ENCODE measurements around the gene WASF2.

WASF2 gene

DNA sequence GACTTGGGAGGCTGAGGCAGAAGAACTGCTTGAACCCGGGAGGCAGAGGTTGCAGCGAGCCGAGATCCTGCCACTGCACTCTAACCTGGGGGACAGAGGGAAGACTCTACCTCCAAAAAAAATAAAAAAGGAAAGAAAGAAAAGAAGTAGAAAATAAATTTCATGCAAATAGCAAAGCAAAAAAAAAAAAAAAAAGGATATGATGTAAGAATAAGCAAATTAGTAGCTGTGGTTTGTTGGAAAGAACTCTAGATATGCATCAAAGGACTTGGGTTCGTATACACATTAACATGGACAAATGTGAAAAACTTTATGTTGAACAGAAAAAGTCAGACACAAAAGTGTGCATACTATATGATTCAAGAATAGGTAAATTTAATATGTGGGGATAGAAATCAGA lies 11.9 kb downstream of the WASF2 start:
- Histone ChIP-seq H2BK5ac (ENCODE audit: low read depth, low read length, poor library complexity) (no peak overlapping the region), H2AFZ (ENCODE audit: insufficient read depth, low read length, poor library complexity) (no peak overlapping the region), H2AK5ac (ENCODE audit: low read length) (no peak overlapping the region), H3K36me3 (ENCODE audit: control insufficient read depth in 1 of 2, insufficient read depth in 2 of 2, low read length in 2 of 2) (peaks cover 1 to 3% of the 10 kb centered on the region in 2 experiments), H3K4ac (ENCODE audit: low read depth, low read length) (no peak overlapping the region), H3K27ac (ENCODE audit: low read depth, low read length) (no peak overlapping the region), H3K14ac (ENCODE audit: low read length) (no peak overlapping the region), H3K27me3 (ENCODE audit: insufficient read depth, low read length) (no peaks in the 10 kb centered on the region), H4K8ac (ENCODE audit: low read depth, low read length) (no peak overlapping the region), H3K4me2 (ENCODE audit: low read length) (no peak overlapping the region), H4K12ac (ENCODE audit: low read depth, low read length) (no peak overlapping the region), H3K9me3 (ENCODE audit: insufficient read depth, low read depth, low read length) (no peaks in the 10 kb centered on the region), H3K4me3 (ENCODE audit: low read depth, low read length) (no peak overlapping the region), H4K91ac (ENCODE audit: low read depth, low read length) (no peak overlapping the region), H3K9ac (ENCODE audit: low read length) (no peak overlapping the region), H3K79me2 (ENCODE audit: control insufficient read depth, insufficient read depth, low read length, poor library complexity) (peaks cover 1% of the 10 kb centered on the region), H3K79me1 (ENCODE audit: low read length) (no peaks in the 10 kb centered on the region), H2BK12ac (ENCODE audit: low read length) (no peak overlapping the region), H3K18ac (ENCODE audit: low read length) (no peak overlapping the region), H3K23ac (ENCODE audit: low read length) (no peak overlapping the region), H2BK120ac (ENCODE audit: insufficient read depth, low read length, poor library complexity) (no peak overlapping the region), H3K4me1 (ENCODE audit: control insufficient read depth in 1 of 2, insufficient read depth in 2 of 2, low read length in 2 of 2) (no peaks in the 10 kb centered on the region)
- no CpG with 5 or more reads among the region's 4 CpGs for WGBS (ENCODE audit: extremely low coverage, insufficient coverage, insufficient read length)
- no peak for DNase-seq

- Histone ChIP-seq H3K9me3 (ENCODE audit: insufficient read depth, low read depth, low read length) (no peaks in the 10 kb centered on the region), H3K23ac (ENCODE audit: low read length) (no peak overlapping the region), H3K36me3 (ENCODE audit: control insufficient read depth in 1 of 2, insufficient read depth in 2 of 2, low read length in 2 of 2) (peaks cover 1 to 3% of the 10 kb centered on the region in 2 experiments), H3K4me1 (ENCODE audit: control insufficient read depth in 1 of 2, insufficient read depth in 2 of 2, low read length in 2 of 2) (no peaks in the 10 kb centered on the region), H3K4me3 (ENCODE audit: low read depth, low read length) (no peak overlapping the region), H3K9ac (ENCODE audit: low read length) (no peak overlapping the region), H4K12ac (ENCODE audit: low read depth, low read length) (no peak overlapping the region), H3K79me2 (ENCODE audit: control insufficient read depth, insufficient read depth, low read length, poor library complexity) (peaks cover 3% of the 10 kb centered on the region), H3K18ac (ENCODE audit: low read length) (no peak overlapping the region), H3K27ac (ENCODE audit: low read depth, low read length) (no peak overlapping the region), H2AK5ac (ENCODE audit: low read length) (no peak overlapping the region), H3K79me1 (ENCODE audit: low read length) (no peaks in the 10 kb centered on the region), H4K91ac (ENCODE audit: low read depth, low read length) (no peak overlapping the region), H4K8ac (ENCODE audit: low read depth, low read length) (no peak overlapping the region), H2AFZ (ENCODE audit: insufficient read depth, low read length, poor library complexity) (no peak overlapping the region), H2BK120ac (ENCODE audit: insufficient read depth, low read length, poor library complexity) (no peak overlapping the region), H3K27me3 (ENCODE audit: insufficient read depth, low read length) (no peaks in the 10 kb centered on the region), H3K14ac (ENCODE audit: low read length) (no peak overlapping the region), H2BK12ac (ENCODE audit: low read length) (no peak overlapping the region), H3K4ac (ENCODE audit: low read depth, low read length) (peak overlapping the region; percentile 44), H3K4me2 (ENCODE audit: low read length) (no peak overlapping the region), H2BK5ac (ENCODE audit: low read depth, low read length, poor library complexity) (no peak overlapping the region)
- WGBS (ENCODE audit: extremely low coverage, insufficient coverage, insufficient read length) = no CpG with 5 or more reads among the region's 2 CpGs
- DNase-seq = no peak
These were observed 13.7 kb downstream of the WASF2 start for GRCh38 chr1:27476237-27476636.

- no CpG with 5 or more reads among the region's 4 CpGs for WGBS (ENCODE audit: extremely low coverage, insufficient coverage, insufficient read length)
These were observed 14.2 kb downstream of the WASF2 start for GRCh38 chr1:27475720-27476119.

DNA sequence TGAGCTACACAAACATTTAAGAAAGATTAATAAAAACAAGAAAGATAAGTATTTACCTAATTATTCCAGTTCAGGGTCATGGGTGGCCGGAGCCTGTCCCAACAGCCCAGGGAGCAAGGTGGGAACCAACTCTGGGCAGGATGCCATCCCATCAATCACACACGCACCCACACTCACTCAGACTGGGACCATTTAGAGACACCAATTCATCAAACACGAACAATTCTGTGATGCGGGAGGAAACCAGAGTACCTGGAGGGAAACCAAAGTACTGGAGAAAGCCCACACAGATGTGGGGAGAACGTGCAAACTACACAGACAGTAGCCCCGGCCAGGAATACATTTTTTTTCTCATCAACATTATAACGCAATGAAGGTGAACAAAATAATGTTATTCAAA lies 16.2 kb downstream of the WASF2 start:
- Histone ChIP-seq H3K18ac (ENCODE audit: low read length) (no peak overlapping the region), H3K9ac (ENCODE audit: low read length) (no peak overlapping the region), H4K91ac (ENCODE audit: low read depth, low read length) (no peak overlapping the region), H2BK120ac (ENCODE audit: insufficient read depth, low read length, poor library complexity) (no peak overlapping the region), H3K14ac (ENCODE audit: low read length) (no peak overlapping the region), H4K12ac (ENCODE audit: low read depth, low read length) (no peak overlapping the region), H2BK5ac (ENCODE audit: low read depth, low read length, poor library complexity) (no peak overlapping the region), H3K79me1 (ENCODE audit: low read length) (no peaks in the 10 kb centered on the region), H2AK5ac (ENCODE audit: low read length) (no peak overlapping the region), H4K8ac (ENCODE audit: low read depth, low read length) (no peak overlapping the region), H2BK12ac (ENCODE audit: low read length) (no peak overlapping the region), H3K36me3 (ENCODE audit: control insufficient read depth in 1 of 2, insufficient read depth in 2 of 2, low read length in 2 of 2) (peaks cover 1 to 2% of the 10 kb centered on the region in 2 experiments), H3K23ac (ENCODE audit: low read length) (no peak overlapping the region), H3K9me3 (ENCODE audit: insufficient read depth, low read depth, low read length) (no peaks in the 10 kb centered on the region), H3K4me3 (ENCODE audit: low read depth, low read length) (no peak overlapping the region), H2AFZ (ENCODE audit: insufficient read depth, low read length, poor library complexity) (no peak overlapping the region), H3K4me2 (ENCODE audit: low read length) (no peak overlapping the region), H3K79me2 (ENCODE audit: control insufficient read depth, insufficient read depth, low read length, poor library complexity) (peaks cover 3% of the 10 kb centered on the region), H3K27me3 (ENCODE audit: insufficient read depth, low read length) (no peaks in the 10 kb centered on the region), H3K4me1 (ENCODE audit: control insufficient read depth in 1 of 2, insufficient read depth in 2 of 2, low read length in 2 of 2) (no peaks in the 10 kb centered on the region), H3K4ac (ENCODE audit: low read depth, low read length) (peak overlapping the region; percentile 67), H3K27ac (ENCODE audit: low read depth, low read length) (no peak overlapping the region)
- DNase-seq = no peak
- WGBS (ENCODE audit: extremely low coverage, insufficient coverage, insufficient read length) = no CpG with 5 or more reads among the region's 7 CpGs

More at GRCh38 chr1:27475720-27476119, 14.2 kb downstream of the WASF2 start:
- no peak overlapping the region for H3K18ac ChIP-seq (ENCODE audit: low read length)
- H3K4me1 ChIP-seq (ENCODE audit: control insufficient read depth in 1 of 2, insufficient read depth in 2 of 2, low read length in 2 of 2) = no peaks in the 10 kb centered on the region
- DNase-seq = no peak
- no peaks in the 10 kb centered on the region for H3K79me1 ChIP-seq (ENCODE audit: low read length)
- H4K91ac ChIP-seq (ENCODE audit: low read depth, low read length) = no peak overlapping the region
- H3K9me3 ChIP-seq (ENCODE audit: insufficient read depth, low read depth, low read length) = no peaks in the 10 kb centered on the region
- H2BK12ac ChIP-seq (ENCODE audit: low read length) = no peak overlapping the region
- no peak overlapping the region for H3K14ac ChIP-seq (ENCODE audit: low read length)
- H3K4me2 ChIP-seq (ENCODE audit: low read length) = no peak overlapping the region
- H3K4ac ChIP-seq (ENCODE audit: low read depth, low read length) = no peak overlapping the region
- H3K23ac ChIP-seq (ENCODE audit: low read length) = no peak overlapping the region
- no peaks in the 10 kb centered on the region for H3K27me3 ChIP-seq (ENCODE audit: insufficient read depth, low read length)
- no peak overlapping the region for H4K8ac ChIP-seq (ENCODE audit: low read depth, low read length)
- peaks cover 1 to 3% of the 10 kb centered on the region in 2 experiments for H3K36me3 ChIP-seq (ENCODE audit: control insufficient read depth in 1 of 2, insufficient read depth in 2 of 2, low read length in 2 of 2)
- no peak overlapping the region for H2BK5ac ChIP-seq (ENCODE audit: low read depth, low read length, poor library complexity)
- H3K79me2 ChIP-seq (ENCODE audit: control insufficient read depth, insufficient read depth, low read length, poor library complexity) = peaks cover 3% of the 10 kb centered on the region
- H4K12ac ChIP-seq (ENCODE audit: low read depth, low read length) = no peak overlapping the region
- H3K4me3 ChIP-seq (ENCODE audit: low read depth, low read length) = no peak overlapping the region
- H2AK5ac ChIP-seq (ENCODE audit: low read length) = no peak overlapping the region
- no peak overlapping the region for H2AFZ ChIP-seq (ENCODE audit: insufficient read depth, low read length, poor library complexity)
- H2BK120ac ChIP-seq (ENCODE audit: insufficient read depth, low read length, poor library complexity) = no peak overlapping the region
- no peak overlapping the region for H3K9ac ChIP-seq (ENCODE audit: low read length)
- no peak overlapping the region for H3K27ac ChIP-seq (ENCODE audit: low read depth, low read length)

Data from trophoblast cell (in vitro differentiated cells and primary cell).